ENCODE data around the gene LARP1B.

DNA sequence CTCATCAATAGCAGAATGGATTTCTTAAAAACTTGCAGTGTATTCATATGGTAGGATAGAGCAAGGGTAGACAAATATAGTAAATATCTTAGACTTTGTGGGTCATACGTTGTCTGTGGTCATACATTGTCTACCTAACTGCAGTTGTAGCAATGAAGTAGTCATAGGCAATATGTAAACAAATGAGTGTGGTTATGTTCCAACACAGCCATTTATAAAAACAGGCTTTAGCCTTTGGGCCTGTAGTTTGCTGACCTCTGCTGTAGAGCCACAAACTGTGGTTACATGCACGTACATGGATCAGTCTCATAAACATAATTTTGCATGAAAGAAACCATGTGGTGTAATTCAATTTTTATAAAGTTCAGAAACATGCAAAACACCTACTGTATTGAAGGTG, 98.9 kb downstream of the LARP1B start:
- TF ChIP-seq, protein P1, sequence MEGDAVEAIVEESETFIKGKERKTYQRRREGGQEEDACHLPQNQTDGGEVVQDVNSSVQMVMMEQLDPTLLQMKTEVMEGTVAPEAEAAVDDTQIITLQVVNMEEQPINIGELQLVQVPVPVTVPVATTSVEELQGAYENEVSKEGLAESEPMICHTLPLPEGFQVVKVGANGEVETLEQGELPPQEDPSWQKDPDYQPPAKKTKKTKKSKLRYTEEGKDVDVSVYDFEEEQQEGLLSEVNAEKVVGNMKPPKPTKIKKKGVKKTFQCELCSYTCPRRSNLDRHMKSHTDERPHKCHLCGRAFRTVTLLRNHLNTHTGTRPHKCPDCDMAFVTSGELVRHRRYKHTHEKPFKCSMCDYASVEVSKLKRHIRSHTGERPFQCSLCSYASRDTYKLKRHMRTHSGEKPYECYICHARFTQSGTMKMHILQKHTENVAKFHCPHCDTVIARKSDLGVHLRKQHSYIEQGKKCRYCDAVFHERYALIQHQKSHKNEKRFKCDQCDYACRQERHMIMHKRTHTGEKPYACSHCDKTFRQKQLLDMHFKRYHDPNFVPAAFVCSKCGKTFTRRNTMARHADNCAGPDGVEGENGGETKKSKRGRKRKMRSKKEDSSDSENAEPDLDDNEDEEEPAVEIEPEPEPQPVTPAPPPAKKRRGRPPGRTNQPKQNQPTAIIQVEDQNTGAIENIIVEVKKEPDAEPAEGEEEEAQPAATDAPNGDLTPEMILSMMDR (IDR thresholded peaks at IDR 0.05; ENCODE audit: poor library complexity, severe bottlenecking) = no peak
- TF ChIP-seq EZH2 (IDR thresholded peaks at IDR 0.05; ENCODE audit: borderline replicate concordance, insufficient read depth, low read length, poor library complexity, severe bottlenecking) = no peak
- TF ChIP-seq, protein P2, sequence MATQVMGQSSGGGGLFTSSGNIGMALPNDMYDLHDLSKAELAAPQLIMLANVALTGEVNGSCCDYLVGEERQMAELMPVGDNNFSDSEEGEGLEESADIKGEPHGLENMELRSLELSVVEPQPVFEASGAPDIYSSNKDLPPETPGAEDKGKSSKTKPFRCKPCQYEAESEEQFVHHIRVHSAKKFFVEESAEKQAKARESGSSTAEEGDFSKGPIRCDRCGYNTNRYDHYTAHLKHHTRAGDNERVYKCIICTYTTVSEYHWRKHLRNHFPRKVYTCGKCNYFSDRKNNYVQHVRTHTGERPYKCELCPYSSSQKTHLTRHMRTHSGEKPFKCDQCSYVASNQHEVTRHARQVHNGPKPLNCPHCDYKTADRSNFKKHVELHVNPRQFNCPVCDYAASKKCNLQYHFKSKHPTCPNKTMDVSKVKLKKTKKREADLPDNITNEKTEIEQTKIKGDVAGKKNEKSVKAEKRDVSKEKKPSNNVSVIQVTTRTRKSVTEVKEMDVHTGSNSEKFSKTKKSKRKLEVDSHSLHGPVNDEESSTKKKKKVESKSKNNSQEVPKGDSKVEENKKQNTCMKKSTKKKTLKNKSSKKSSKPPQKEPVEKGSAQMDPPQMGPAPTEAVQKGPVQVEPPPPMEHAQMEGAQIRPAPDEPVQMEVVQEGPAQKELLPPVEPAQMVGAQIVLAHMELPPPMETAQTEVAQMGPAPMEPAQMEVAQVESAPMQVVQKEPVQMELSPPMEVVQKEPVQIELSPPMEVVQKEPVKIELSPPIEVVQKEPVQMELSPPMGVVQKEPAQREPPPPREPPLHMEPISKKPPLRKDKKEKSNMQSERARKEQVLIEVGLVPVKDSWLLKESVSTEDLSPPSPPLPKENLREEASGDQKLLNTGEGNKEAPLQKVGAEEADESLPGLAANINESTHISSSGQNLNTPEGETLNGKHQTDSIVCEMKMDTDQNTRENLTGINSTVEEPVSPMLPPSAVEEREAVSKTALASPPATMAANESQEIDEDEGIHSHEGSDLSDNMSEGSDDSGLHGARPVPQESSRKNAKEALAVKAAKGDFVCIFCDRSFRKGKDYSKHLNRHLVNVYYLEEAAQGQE (IDR thresholded peaks at IDR 0.05; ENCODE audit: borderline replicate concordance) = no peak
- TF ChIP-seq TAF1 (IDR thresholded peaks at IDR 0.05; ENCODE audit: low read depth) = no peak
- TF ChIP-seq EP300 (conservative IDR thresholded peaks at IDR 0.05; ENCODE audit: poor library complexity, severe bottlenecking) = no peak
- no peak for TF ChIP-seq RAD21 (conservative IDR thresholded peaks at IDR 0.05)
- no peak for TF ChIP-seq POLR2AphosphoS5 (IDR thresholded peaks at IDR 0.05)
- TF ChIP-seq SMC3 (conservative IDR thresholded peaks at IDR 0.05; ENCODE audit: poor library complexity) = no peak
- TF ChIP-seq MXI1 (conservative IDR thresholded peaks at IDR 0.05; ENCODE audit: poor library complexity, severe bottlenecking) = no peak
